SJCRH30 (cell line): ENCODE results near the gene DUSP22. TPM values are rescaled to one million over a fixed set of nuclear protein-coding genes. Genes with fewer than 3 reads are reported as not detected.

Source experiments
- DNase-seq, 2 experiments: peaks; one replicate each; pipeline ENCODE4 v3.0.0-alpha.2; 2015 to 2020
- H3K27ac ChIP-seq: fragments of 250-450 bp; sonication (Bioruptor Pico); 2 replicates; pipeline ENCODE4 v1.5.1; 2020; ENCODE audit warnings: mild to moderate bottlenecking, moderate library complexity
- H3K27me3 ChIP-seq: fragments of 250-450 bp; sonication (Bioruptor Pico); 2 replicates; pipeline ENCODE4 v1.5.1; 2020; ENCODE audit warnings: mild to moderate bottlenecking, moderate library complexity
- H3K36me3 ChIP-seq: fragments of 250-450 bp; sonication (Bioruptor Pico); 2 replicates; pipeline ENCODE4 v1.5.1; 2020; ENCODE audit warnings: mild to moderate bottlenecking, moderate library complexity
- H3K4me1 ChIP-seq: fragments of 250-450 bp; sonication (Bioruptor Pico); 2 replicates; pipeline ENCODE4 v1.5.1; 2020; ENCODE audit warnings: mild to moderate bottlenecking, moderate library complexity
- H3K4me3 ChIP-seq: fragments of 250-450 bp; sonication (Bioruptor Pico); 2 replicates; pipeline ENCODE4 v1.5.1; 2020; ENCODE audit warnings: mild to moderate bottlenecking, moderate library complexity
- H3K9me3 ChIP-seq: fragments of 250-450 bp; sonication (Bioruptor Pico); replicated peaks from 2 replicates; pipeline ENCODE4 v1.5.1; 2020; ENCODE audit warnings: mild to moderate bottlenecking, moderate library complexity
- total RNA-seq: library from RNA; depleted of rRNA; stranded (reverse); fragments of >200 nt; shearing (Covaris generic); gene quantifications from 2 replicates; pipeline ENCODE4 v1.2.3, GENCODE V29; 2014

The DUSP22 gene
- total RNA-seq, 1 experiment from 2014 or later: 14.3 TPM

DNA sequence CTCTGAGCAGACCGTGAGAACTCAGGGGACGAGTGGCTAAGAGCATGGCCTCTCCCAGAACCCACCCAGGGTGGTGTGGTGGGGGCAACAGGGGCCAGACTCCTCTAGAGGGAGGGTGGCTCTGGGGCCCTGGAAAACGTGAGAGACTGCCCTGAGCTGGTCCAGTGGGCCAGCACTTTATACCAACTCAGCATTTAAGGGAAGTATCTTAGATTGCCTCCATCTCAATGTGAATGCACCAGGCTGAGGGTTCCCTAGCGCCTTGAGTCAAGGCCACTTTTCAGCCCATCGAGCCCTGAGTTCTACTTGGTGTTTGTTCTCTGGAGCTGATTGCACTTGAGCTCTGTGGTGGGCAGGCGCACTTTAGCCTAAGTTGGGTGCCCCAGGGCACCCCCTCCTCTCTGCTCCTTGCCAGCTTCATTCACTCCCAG lies 57.2 kb downstream of the DUSP22 start:
- H3K9me3 ChIP-seq: no peaks in the 10 kb centered on the region
- no peak overlapping the region for H3K27ac ChIP-seq

DNA sequence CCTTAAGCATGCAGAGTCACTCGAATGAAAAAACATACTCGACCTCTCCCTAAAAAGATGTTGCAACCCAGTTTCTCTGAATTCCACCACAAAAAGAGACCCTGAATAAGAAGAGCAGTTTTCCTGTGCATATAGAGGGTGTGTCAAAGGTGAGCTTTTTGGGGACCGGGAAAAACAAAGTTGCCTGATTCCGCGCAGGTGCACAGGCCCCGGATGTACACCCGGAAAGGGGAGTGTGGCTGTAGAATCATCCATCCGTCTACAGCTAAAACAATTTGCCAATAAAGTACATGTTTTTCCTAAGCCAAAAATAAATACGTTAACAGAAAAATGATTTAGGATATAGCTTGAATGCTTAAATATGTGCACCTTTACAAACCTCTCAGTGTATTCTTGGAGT lies 58.1 kb downstream of the DUSP22 start:
- Histone ChIP-seq H3K4me3 (no peak overlapping the region), H3K36me3 (no peaks in the 10 kb centered on the region), H3K4me1 (peaks cover 23% of the 10 kb centered on the region), H3K9me3 (no peaks in the 10 kb centered on the region), H3K27me3 (no peaks in the 10 kb centered on the region), H3K27ac (no peak overlapping the region)
- no peak for DNase-seq

More for the DNA sequence above, 57.2 kb downstream of the DUSP22 start:
- H3K27me3 ChIP-seq: no peaks in the 10 kb centered on the region
- no peak overlapping the region for H3K4me3 ChIP-seq
- H3K36me3 ChIP-seq: no peaks in the 10 kb centered on the region
- DNase-seq: no peak
- peaks cover 16% of the 10 kb centered on the region for H3K4me1 ChIP-seq

DNA sequence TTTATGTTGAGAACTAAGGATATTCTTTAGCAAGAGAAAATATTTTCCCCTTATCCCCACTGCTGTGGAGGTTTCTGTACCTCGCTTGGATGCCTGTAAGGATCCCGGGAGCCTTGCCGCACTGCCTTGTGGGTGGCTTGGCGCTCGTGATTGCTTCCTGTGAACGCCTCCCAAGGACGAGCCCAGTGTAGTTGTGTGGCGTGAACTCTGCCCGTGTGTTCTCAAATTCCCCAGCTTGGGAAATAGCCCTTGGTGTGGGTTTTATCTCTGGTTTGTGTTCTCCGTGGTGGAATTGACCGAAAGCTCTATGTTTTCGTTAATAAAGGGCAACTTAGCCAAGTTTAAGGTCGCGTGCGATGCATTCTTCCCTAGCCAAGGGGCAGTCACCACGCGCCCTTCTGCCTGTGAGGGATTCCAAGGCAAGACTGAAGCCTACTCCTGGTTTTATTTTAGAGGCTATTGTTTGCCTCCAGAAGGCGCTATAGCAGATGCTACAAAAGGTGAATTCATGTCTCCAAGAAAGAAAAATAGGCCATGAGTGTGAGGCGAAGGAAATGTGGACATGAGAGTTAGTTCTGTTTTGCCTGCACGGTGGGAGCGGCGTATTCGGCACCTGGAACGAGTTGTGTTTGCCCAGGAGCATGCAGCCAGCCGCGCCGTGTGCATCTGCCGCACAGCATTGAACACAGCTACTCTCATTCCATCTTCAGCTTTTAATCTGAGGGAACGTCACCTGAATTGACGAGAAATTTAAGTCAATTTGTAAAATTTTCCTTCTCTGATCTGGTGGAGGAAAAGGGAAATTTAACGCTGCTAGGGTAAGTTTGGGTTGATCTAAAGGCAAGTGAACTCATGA lies 59.0 kb downstream of the DUSP22 start:
- Histone ChIP-seq H3K9me3 (no peaks in the 10 kb centered on the region), H3K4me3 (no peak overlapping the region), H3K27ac (no peak overlapping the region), H3K4me1 (peaks cover 29% of the 10 kb centered on the region), H3K36me3 (no peaks in the 10 kb centered on the region), H3K27me3 (no peaks in the 10 kb centered on the region)
- DNase-seq: no peak

DNA sequence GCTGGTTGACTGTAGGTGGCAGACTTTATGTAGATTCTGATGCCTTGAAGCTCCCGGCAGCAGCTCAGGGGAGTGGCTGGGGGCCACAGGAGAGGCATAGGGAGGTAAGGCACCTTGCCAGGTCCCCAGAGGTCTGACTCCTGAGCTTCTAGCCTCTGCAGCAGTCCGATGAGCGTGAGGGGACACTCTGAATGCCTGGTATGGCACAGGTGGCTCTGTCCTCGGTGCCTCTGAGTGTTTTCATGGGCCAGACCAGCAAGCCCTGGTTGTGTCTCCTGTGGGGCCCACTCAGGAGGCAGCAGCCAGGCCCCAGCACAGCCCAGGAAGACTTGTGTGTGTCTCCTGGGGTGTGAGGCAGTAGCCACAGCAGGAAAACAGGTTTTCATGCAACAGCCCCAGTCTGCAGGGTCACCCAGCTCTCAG lies 59.6 kb downstream of the DUSP22 start:
- Histone ChIP-seq H3K36me3 (no peaks in the 10 kb centered on the region), H3K27me3 (no peaks in the 10 kb centered on the region), H3K4me1 (peaks cover 32% of the 10 kb centered on the region), H3K9me3 (no peaks in the 10 kb centered on the region), H3K27ac (no peak overlapping the region), H3K4me3 (no peak overlapping the region)
- DNase-seq: no peak

DNA sequence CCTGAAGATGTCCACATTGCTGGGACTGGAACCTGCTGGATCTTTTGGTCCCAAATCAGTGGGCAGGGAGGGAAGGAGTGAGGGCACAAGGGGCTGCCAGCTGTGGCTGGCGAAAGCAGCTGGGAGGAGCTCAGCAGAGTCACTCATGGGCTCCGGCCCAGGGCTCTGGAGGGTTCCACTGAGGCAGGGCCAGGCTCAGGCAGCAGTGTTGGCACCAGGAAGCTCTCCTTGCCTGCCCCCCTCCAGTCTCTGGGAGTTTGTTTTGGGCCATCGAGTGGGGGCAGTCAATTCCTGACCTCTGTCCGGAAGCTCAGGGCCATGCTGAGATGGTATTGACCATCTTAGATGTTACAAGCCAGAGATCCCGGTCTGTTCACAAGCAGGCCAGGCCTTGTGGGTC lies 60.2 kb downstream of the DUSP22 start:
- no peak for DNase-seq
- H3K27ac ChIP-seq: peak overlapping the region; percentile 47
- no peaks in the 10 kb centered on the region for H3K36me3 ChIP-seq
- H3K27me3 ChIP-seq: no peaks in the 10 kb centered on the region
- no peaks in the 10 kb centered on the region for H3K9me3 ChIP-seq
- no peak overlapping the region for H3K4me3 ChIP-seq
- peaks cover 32% of the 10 kb centered on the region for H3K4me1 ChIP-seq

DNA sequence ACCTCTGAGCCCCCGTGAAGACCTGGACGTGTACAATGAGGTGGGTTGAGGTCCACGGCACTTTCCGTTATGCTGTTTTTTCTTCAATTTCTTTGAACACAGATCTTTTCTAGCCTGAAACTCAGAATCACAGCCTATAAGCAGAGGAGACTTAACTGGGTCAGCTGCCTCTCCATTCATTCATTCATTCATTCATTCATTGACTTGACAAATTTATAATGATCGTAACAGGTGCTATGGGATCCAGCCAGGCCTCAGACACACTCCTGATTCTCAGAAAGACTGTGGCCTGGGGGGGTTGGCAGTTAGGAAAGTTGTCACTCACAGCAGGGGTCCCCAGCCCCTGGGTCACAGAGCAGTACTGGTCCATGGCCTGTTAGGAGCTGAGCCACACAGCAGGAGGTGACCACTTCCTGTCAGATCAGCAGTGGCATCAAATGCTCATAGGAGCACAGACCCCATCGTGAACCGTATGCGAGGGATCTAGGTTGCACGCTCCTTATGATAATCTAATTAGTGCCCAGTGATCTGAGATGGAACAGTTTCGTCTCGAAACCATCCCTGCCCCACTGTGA lies 60.7 kb downstream of the DUSP22 start:
- Histone ChIP-seq H3K27ac (peak overlapping the region; percentile 47), H3K9me3 (no peaks in the 10 kb centered on the region), H3K27me3 (no peaks in the 10 kb centered on the region), H3K4me1 (peaks cover 32% of the 10 kb centered on the region), H3K36me3 (no peaks in the 10 kb centered on the region), H3K4me3 (no peak overlapping the region)
- DNase-seq: peak; percentile 55 to 72

DNA sequence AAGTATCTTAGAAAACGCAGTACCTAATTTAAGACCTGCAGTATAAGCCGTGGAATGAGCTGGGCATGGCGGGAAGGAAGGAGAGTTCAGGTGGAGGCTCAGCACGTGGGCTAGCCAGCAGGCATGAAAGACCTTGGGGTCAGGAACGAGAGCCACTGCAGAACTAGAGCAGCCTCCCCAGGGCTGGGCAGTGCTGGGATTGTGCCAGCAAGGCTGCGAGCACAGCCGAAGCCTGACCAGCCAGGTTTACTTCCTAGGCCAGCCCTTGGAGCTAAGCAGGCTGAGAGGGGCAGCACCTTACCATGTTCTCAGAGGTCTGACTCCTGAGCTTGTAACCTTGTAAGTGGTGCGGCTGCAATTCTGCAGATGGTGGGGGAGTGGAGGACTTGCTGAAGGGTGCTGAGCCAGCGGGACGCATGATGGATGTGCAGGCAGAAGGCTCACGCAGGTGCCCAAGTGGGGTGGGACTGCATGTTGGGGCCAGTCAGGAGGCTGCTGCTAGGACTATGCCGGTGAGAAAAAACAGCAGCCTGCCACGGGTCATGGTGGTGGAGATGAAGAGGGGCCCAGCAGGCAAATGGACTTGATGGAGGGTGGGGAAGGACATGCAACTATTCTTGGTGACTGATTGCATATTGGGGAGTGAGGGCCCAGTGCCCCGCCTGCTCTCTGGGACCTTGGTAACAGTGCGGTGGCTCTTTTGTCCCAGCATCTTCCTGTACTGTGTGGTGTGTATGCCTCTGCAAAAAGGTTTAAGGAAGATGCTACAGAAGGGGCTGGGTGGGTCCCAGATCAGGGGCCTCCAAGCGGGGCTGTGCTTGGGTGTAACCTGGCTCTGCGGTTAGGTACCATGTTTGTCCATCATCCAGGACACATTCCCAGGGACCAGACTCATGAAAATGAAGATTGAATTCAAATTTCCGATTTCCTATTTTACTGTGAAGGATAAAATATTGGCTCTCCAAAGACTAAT lies 61.6 kb downstream of the DUSP22 start:
- peak in 1 of 2 experiments; percentile 7 for DNase-seq
- Histone ChIP-seq H3K4me3 (no peak overlapping the region), H3K9me3 (no peaks in the 10 kb centered on the region), H3K36me3 (no peaks in the 10 kb centered on the region), H3K4me1 (peaks cover 32% of the 10 kb centered on the region), H3K27me3 (no peaks in the 10 kb centered on the region), H3K27ac (peak overlapping the region; percentile 47)

DNA sequence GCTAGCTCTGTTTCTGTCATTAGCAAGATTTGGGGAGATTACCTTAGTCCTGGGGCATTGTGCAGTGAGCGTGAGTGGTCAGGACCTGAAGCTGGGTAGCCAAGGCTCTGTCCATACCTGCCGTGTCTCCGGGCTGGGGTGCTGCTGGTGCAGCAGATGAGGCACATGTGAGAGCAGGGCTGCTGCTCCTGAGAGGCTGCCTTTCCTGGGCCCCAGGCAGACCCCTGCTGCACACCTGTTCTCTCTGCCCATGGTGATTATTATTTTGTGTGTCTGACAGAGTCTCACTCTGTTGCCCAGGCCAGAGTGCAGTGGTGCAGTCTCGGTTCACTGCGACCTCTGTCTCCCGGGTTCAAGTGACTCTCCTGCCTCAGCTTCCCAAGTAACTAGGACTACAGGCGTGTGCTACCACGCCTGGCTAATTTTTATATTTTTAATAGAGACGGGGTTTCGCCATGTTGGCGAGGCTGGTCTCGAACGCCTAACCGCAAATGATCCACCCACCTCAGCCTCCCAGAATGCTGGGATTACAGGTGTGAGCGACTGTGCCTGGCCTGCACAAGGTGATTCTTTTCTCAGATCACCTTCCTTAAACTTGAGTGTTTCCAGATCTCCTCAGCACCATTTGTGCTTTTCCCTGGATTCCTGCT lies 62.5 kb downstream of the DUSP22 start:
- DNase-seq: peak in 1 of 2 experiments; percentile 14
- no peaks in the 10 kb centered on the region for H3K36me3 ChIP-seq

DNA sequence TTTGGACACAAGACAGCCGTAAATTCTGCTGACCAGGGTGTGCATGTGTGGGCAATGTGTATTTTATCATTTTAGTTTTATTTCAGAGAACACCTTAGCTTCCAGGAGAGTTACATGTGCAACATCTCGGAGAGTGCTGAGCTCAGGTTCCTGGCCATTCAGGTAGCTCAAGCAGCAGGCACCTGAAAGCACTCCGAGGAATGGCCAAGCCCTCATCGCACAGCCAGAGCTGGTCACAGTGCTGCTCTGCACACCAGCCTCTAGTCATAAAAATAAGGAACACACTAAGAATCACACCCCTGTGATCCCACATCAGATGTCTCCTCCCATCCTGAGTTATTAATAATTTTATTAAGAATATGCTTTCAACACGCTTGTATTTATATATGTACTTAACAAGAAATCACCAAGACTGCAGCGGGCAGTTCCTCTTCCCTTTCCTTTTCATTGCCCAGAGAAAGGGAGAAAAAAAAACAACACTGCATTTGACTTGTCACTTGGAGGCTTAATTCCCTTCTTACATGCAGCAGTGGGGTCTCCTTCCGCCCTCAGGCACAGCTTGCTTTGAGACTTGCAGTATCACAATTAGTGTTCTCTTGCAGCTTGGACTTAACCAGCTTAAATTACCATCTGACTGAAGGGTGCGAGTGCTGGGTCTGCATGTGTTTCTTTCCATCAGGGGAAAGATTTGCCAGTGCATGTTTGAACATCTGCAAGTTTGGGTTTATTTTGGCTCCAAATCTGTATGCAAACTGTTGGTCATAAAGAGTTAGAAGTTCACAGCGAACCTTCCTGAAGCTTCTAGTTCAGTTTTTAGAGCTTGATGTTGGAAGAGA lies 63.3 kb downstream of the DUSP22 start:
- Histone ChIP-seq H3K27ac (peak overlapping the region; percentile 24), H3K36me3 (no peaks in the 10 kb centered on the region), H3K4me3 (no peak overlapping the region), H3K9me3 (no peaks in the 10 kb centered on the region), H3K27me3 (no peaks in the 10 kb centered on the region), H3K4me1 (peaks cover 34% of the 10 kb centered on the region)
- DNase-seq: peak; percentile 59 to 82

More for the DNA sequence above, 62.5 kb downstream of the DUSP22 start:
- H3K9me3 ChIP-seq: no peaks in the 10 kb centered on the region
- peaks cover 32% of the 10 kb centered on the region for H3K4me1 ChIP-seq
- no peak overlapping the region for H3K4me3 ChIP-seq
- H3K27ac ChIP-seq: no peak overlapping the region; the same call in 1 of the 2 replicates
- H3K27me3 ChIP-seq: no peaks in the 10 kb centered on the region

DNA sequence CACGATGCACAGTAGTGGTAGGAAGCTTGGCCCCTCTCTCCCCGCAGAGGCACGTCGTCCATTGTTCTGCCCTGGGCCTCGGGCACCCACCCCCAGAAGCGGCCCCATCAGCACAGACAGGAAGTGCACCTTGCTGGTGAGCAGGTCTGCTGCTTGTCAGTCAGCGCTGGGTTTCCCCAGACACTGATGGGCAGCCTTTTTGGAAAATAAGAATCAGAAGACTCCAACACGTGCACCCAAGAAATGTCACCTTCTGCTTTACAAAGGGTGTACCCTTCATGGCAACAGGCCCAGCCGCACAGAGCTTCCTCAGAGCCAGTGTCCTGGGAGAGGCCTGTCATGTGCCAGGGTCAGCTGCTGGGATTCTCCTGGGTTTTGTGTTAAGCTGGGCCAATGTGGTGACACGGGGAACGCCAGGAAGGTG lies 64.6 kb downstream of the DUSP22 start:
- H3K4me1 ChIP-seq: peaks cover 39% of the 10 kb centered on the region
- no peaks in the 10 kb centered on the region for H3K9me3 ChIP-seq
- H3K4me3 ChIP-seq: no peak overlapping the region
- DNase-seq: no peak
- H3K27me3 ChIP-seq: no peaks in the 10 kb centered on the region
- no peaks in the 10 kb centered on the region for H3K36me3 ChIP-seq
- no peak overlapping the region for H3K27ac ChIP-seq

DNA sequence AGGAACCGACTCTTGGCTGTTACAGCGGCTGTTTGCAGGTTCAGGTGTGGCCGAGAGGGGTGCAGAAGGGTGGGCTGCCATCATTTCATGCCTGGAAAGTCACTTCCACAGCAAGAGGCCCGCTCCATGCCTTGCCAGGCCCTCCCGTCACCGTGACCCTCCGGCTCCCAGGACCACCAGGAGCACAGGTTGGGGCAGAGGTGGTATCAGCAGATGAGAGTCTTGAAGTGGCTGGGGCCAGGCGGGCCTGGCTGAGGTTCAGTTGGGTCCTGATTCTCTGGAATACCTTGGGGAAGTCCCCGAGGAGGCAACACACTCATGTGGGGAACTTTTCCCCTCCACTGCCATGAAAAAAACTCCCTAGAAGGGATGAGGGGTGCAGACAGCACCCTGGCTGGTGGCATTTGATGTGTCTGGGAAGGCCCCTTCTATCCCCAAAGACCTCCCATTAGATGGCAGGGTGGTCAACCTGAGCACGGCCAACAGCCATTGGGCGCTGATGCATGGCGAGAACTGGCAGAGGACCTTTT lies 65.0 kb downstream of the DUSP22 start:
- Histone ChIP-seq H3K4me3 (no peak overlapping the region), H3K27me3 (no peaks in the 10 kb centered on the region), H3K36me3 (no peaks in the 10 kb centered on the region), H3K4me1 (peaks cover 39% of the 10 kb centered on the region), H3K9me3 (no peaks in the 10 kb centered on the region), H3K27ac (no peak overlapping the region)
- no peak for DNase-seq

DNA sequence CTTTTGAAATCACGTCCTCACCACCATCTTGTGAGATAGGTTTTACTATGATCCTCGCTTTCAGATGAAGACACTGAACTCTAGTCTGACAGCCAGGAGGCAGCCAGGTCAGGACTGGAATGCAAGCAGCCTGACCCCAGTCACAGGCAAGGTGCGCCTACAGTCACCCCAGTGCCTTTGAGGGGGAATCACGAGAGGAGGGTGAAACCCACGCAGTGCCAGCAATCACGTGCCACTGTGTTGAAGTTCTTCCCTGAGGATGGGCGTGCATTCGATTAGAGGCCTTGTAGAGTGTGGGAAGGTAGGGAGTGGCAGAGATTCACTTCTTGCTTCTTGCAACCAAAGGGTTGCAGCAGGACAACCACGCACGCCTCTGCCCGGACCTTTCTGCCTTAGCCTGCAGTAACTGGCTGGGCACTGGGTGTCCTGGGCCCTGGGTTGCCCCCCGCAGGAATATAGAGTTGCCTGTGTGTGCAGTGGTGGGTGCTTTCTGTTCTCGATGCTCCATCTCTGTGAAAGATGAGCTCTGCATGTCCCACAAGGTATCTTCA lies 65.6 kb downstream of the DUSP22 start:
- no peaks in the 10 kb centered on the region for H3K27me3 ChIP-seq
- H3K36me3 ChIP-seq: no peaks in the 10 kb centered on the region
- H3K9me3 ChIP-seq: no peaks in the 10 kb centered on the region
- H3K4me3 ChIP-seq: no peak overlapping the region
- peaks cover 36% of the 10 kb centered on the region for H3K4me1 ChIP-seq
- DNase-seq: no peak
- no peak overlapping the region for H3K27ac ChIP-seq

DNA sequence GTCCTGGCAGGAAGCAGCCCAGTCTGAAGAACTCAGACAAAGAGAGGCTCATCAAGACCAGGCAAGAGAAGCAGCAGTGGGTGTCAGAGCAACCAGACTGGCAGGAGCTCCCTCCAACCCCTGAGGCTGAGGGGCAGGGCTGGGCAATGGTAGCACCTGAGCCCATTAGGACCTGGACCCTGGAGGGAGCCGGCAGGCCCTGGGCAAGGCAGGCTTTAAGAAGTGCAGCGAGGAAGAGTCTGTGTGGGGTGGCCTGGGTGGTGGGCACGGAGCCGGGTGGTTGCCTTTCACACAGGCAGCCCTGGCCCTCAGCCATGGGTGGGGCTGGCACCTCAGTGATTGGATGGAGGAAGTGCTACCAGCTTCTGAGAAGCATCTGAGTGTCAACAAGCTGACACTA lies 66.1 kb downstream of the DUSP22 start:
- no peaks in the 10 kb centered on the region for H3K36me3 ChIP-seq
- peaks cover 31% of the 10 kb centered on the region for H3K4me1 ChIP-seq
- H3K27ac ChIP-seq: no peak overlapping the region
- H3K27me3 ChIP-seq: no peaks in the 10 kb centered on the region
- no peaks in the 10 kb centered on the region for H3K9me3 ChIP-seq
- DNase-seq: no peak
- no peak overlapping the region for H3K4me3 ChIP-seq
